IPS-NIHi7 (cell line): ENCODE data around the gene TMEM178B.
"Not testable (repeated sequence)": the region's sequence is repeated elsewhere in the genome, so short reads cannot be mapped to it uniquely, and the experiment has no call there.

Experiments used
- DNase-seq: peaks from one replicate; pipeline ENCODE4 v3.0.0; 2012; ENCODE audit warnings: mixed read lengths; ENCODE audit errors: extremely low spot score

TMEM178B gene

GRCh38 chr7:141387521-141388217, 313.8 kb downstream of the TMEM178B start:
- no peak for DNase-seq

- DNase-seq = no peak
These were observed 315.4 kb downstream of the TMEM178B start for GRCh38 chr7:141389140-141389796.

GRCh38 chr7:141390339-141390738, 316.5 kb downstream of the TMEM178B start:
- no peak for DNase-seq

GRCh38 chr7:141393056-141393455, 319.2 kb downstream of the TMEM178B start:
- no peak for DNase-seq

GRCh38 chr7:141397236-141398163, 323.6 kb downstream of the TMEM178B start:
- no peak for DNase-seq

GRCh38 chr7:141400356-141400755, 326.5 kb downstream of the TMEM178B start:
- no peak for DNase-seq

GRCh38 chr7:141402277-141402996, 328.6 kb downstream of the TMEM178B start:
- no peak for DNase-seq

- DNase-seq = not testable (repeated sequence)
These were observed 330.0 kb downstream of the TMEM178B start for GRCh38 chr7:141403846-141404245.

- no peak for DNase-seq
These were observed 332.5 kb downstream of the TMEM178B start for GRCh38 chr7:141406347-141406746.

- no peak for DNase-seq
These were observed 334.0 kb downstream of the TMEM178B start for GRCh38 chr7:141407893-141408292.

- DNase-seq = no peak
These were observed 334.6 kb downstream of the TMEM178B start for GRCh38 chr7:141408440-141408839.

- no peak for DNase-seq
These were observed 335.4 kb downstream of the TMEM178B start for GRCh38 chr7:141409219-141409618.

- peak; percentile 56 for DNase-seq
These were observed 336.0 kb downstream of the TMEM178B start for GRCh38 chr7:141409801-141410329.

GRCh38 chr7:141410353-141411000, 336.6 kb downstream of the TMEM178B start:
- DNase-seq = no peak

- DNase-seq = no peak
These were observed 337.3 kb downstream of the TMEM178B start for GRCh38 chr7:141411133-141411532.

GRCh38 chr7:141415999-141416398, 342.1 kb downstream of the TMEM178B start:
- no peak for DNase-seq

GRCh38 chr7:141416650-141417270, 342.9 kb downstream of the TMEM178B start:
- DNase-seq = no peak

- DNase-seq = no peak
These were observed 343.6 kb downstream of the TMEM178B start for GRCh38 chr7:141417506-141417905.

- no peak for DNase-seq
These were observed 344.2 kb downstream of the TMEM178B start for GRCh38 chr7:141418066-141418465.

GRCh38 chr7:141421306-141421705, 347.4 kb downstream of the TMEM178B start:
- DNase-seq = no peak
